GM19468 (cell line): Measurements from ENCODE around the gene RIF1.

ENCODE experiments used
- ATAC-seq: cut with Tn5 transposase; IDR thresholded peaks from one replicate; pipeline ENCODE4 v1.9.1; 2021; ENCODE audit warnings: mild to moderate bottlenecking, moderate library complexity, moderate number of reproducible peaks; ENCODE audit not compliant: unreplicated experiment; ENCODE audit errors: extremely low read depth

The RIF1 gene

DNA sequence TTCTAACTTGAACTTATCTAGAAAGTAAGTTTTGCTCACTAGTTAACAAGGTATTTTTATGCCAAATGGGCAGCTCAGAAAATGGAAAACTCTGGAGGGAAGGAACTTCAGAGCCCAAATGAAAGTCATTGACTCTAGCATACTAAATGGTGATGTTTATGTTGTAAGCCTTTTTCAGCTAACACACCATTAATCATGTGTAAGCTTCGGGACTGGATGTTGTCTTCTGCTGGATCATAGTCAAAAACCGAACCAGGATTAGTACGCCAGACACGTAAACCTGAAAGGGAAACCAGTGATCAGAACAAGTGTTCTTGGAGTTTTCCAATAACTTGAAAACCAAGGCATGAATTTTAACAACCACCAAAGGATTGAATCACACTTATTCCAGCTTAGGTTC lies 81.8 kb downstream of the RIF1 start:
- ATAC-seq = no peak

DNA sequence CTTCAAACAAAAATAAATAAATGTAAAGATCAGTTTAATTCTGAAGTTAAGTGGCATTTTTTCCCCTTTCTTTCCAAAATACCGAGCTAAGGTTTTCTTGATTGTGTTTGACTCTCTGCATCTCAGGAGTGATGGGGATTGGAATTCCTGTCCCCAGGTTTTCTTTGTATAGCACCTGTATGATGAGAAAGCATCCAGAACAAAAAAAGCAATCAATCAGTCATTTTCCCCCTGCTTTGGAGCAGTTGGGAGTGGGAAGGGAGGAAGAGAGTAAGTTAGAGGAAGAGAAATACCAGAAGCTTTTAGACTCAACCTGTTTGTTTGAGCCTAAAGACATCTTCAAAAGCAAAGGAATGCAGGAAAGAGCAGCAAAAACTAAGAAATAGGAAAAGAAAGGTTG lies 88.5 kb downstream of the RIF1 start:
- ATAC-seq = no peak

GRCh38 chr2:151506170-151506569 lies 96.5 kb downstream of the RIF1 start:
- no peak for ATAC-seq

DNA sequence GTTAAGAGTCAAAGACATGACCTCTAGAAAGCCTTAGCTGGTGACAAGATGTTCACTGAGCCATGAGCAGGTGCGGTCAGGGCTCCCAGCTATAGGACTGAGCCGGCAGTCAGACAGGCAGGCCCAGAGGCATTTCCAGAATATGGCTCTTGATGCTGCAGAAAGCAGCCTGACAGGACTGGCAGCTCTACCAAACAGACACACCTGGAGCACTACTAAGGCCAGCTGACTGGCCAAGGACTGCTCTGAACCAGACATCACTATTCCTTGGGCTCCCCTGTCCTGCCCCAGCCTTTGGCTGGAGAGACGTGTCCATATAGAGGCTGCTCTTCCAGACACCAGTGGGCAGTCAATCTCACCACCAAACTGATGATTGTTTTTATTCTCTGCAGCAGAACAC lies 98.8 kb downstream of the RIF1 start:
- no peak for ATAC-seq

DNA sequence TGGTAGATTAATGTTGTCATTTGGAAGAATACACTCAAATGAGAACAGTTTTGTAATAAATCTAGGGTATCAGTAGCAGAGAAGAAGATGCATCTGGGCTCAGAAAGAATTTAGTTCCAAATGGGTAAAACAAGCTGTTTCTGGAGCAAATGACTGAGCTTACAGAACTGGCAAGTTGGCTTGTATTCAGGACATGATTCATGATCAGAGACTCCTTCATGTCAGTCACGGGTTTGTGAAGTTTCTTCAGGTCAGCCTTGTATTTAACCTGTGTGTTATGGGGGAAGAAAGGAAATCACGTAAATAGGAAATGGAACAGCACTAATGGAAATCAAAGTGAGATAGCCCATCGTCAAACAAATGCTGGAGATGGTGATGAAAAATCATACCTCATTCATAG lies 109.1 kb downstream of the RIF1 start:
- ATAC-seq = no peak

GRCh38 chr2:151520976-151521375 lies 111.3 kb downstream of the RIF1 start:
- no peak for ATAC-seq

DNA sequence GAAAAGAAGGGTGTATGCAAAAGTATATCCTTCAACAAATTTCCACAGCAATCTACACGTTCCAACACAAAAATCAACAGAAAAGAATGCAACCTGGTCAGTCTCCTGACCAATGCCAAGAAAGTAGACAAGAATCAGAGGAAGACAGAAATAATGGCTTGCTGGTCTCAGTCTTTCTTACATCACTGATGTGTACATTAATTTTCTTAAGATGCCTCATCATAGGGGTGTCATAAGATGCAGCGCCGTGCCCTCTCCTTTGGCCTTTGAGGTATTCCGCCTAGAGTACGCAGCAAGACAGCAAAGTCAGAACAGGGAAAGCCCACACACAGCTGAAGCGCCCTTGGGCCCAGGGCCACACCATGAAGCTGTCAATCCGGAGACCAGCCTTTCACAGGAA lies 112.9 kb downstream of the RIF1 start:
- no peak for ATAC-seq

GRCh38 chr2:151523850-151524249 lies 114.1 kb downstream of the RIF1 start:
- ATAC-seq = no peak

- no peak for ATAC-seq
Measured at GRCh38 chr2:151525821-151526373, 116.2 kb downstream of the RIF1 start.

GRCh38 chr2:151526572-151527090 lies 116.9 kb downstream of the RIF1 start:
- no peak for ATAC-seq
